HFFc6 (cell line): Measurements from ENCODE around the gene EPHA1. TPM values are rescaled to one million over a fixed set of nuclear protein-coding genes. Genes with fewer than 3 reads are reported as not detected.

ENCODE experiments used
- DNase-seq: peaks from one replicate; pipeline ENCODE4 v3.0.0-alpha.2; 2018
- H3K27ac Mint-ChIP-seq: 2 replicates; pipeline ENCODE4 v1.8.0; 2020; ENCODE audit warnings: mild to moderate bottlenecking, mixed read lengths
- H3K27me3 Mint-ChIP-seq: 2 replicates; pipeline ENCODE4 v1.8.0; 2021; ENCODE audit warnings: mild to moderate bottlenecking, moderate library complexity, mixed read lengths; ENCODE audit not compliant: insufficient read depth
- H3K36me3 Mint-ChIP-seq: 2 replicates; pipeline ENCODE4 v1.8.0; 2021; ENCODE audit warnings: low read depth, mixed read lengths
- H3K4me1 Mint-ChIP-seq: 2 replicates; pipeline ENCODE4 v1.8.0; 2020; ENCODE audit warnings: low read depth, mixed read lengths
- H3K4me3 Mint-ChIP-seq: 2 replicates; pipeline ENCODE4 v1.8.0; 2020; ENCODE audit warnings: mild to moderate bottlenecking, moderate library complexity, mixed read lengths
- H3K9me3 Mint-ChIP-seq: 2 replicates; pipeline ENCODE4 v1.8.0; 2020; ENCODE audit warnings: mild to moderate bottlenecking, mixed read lengths
- total RNA-seq, 6 experiments: library from RNA; stranded (reverse); fragmentation: NEBNext Ultra II Directional; extraction: Animal tissue kit (Norgen Biotek cat#: 25700); gene quantifications; 2 replicates in 1 of 6; 3 replicates in 5 of 6; pipeline ENCODE4 v1.2.3, GENCODE V29; 2021
- TF ChIP-seq, protein P1 (sequence below): fragments of 200-600 bp; sonication (generic); IDR thresholded peaks from 2 replicates; pipeline ENCODE4 v1.5.0; 2021; ENCODE audit warnings: antibody characterized with exemption, mild to moderate bottlenecking

Gene EPHA1
- total RNA-seq, 6 experiments from 2014 or later: not detected

DNA sequence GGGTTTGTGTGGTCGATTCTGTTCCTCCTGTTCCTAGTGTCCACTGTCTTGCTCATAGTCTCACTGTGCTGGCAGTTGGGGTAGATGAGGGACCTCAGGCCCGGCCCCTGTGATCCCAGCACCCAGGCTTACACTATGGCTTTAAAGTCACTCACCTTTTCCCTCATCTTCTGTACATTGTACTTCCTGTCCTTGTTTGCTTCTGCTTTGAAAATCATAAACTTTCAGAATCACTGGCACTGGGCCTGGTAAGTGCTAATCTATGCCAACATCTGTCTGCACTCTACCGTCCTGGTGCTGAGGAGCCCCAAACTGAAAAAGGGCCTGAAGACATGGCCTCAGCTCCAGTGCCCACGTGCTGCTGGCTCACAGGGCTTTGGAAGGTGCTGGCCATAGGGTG lies 28.9 kb upstream of the EPHA1 start:
- Mint-ChIP-seq H3K27me3 (peaks cover 1% of the 10 kb centered on the region), H3K9me3 (no peaks in the 10 kb centered on the region), H3K4me3 (no peak overlapping the region), H3K36me3 (no peaks in the 10 kb centered on the region), H3K4me1 (peaks cover 6% of the 10 kb centered on the region), H3K27ac (no peak overlapping the region)
- TF ChIP-seq, protein P1, sequence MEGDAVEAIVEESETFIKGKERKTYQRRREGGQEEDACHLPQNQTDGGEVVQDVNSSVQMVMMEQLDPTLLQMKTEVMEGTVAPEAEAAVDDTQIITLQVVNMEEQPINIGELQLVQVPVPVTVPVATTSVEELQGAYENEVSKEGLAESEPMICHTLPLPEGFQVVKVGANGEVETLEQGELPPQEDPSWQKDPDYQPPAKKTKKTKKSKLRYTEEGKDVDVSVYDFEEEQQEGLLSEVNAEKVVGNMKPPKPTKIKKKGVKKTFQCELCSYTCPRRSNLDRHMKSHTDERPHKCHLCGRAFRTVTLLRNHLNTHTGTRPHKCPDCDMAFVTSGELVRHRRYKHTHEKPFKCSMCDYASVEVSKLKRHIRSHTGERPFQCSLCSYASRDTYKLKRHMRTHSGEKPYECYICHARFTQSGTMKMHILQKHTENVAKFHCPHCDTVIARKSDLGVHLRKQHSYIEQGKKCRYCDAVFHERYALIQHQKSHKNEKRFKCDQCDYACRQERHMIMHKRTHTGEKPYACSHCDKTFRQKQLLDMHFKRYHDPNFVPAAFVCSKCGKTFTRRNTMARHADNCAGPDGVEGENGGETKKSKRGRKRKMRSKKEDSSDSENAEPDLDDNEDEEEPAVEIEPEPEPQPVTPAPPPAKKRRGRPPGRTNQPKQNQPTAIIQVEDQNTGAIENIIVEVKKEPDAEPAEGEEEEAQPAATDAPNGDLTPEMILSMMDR: no peak
- no peak for DNase-seq

- TF ChIP-seq, protein P1: no peak
- Mint-ChIP-seq H3K27ac (no peak overlapping the region), H3K36me3 (no peaks in the 10 kb centered on the region), H3K4me1 (peaks cover 7% of the 10 kb centered on the region), H3K27me3 (peaks cover 1% of the 10 kb centered on the region), H3K4me3 (no peak overlapping the region), H3K9me3 (no peaks in the 10 kb centered on the region)
- DNase-seq: no peak
These were observed 27.8 kb upstream of the EPHA1 start for GRCh38 chr7:143436325-143436946.

GRCh38 chr7:143435266-143435665 lies 26.6 kb upstream of the EPHA1 start:
- no peak overlapping the region for H3K27ac Mint-ChIP-seq
- no peaks in the 10 kb centered on the region for H3K9me3 Mint-ChIP-seq
- H3K4me3 Mint-ChIP-seq: no peak overlapping the region
- peaks cover 1% of the 10 kb centered on the region for H3K27me3 Mint-ChIP-seq
- no peak for DNase-seq
- TF ChIP-seq, protein P1: no peak
- peaks cover 18% of the 10 kb centered on the region for H3K4me1 Mint-ChIP-seq
- no peaks in the 10 kb centered on the region for H3K36me3 Mint-ChIP-seq

DNA sequence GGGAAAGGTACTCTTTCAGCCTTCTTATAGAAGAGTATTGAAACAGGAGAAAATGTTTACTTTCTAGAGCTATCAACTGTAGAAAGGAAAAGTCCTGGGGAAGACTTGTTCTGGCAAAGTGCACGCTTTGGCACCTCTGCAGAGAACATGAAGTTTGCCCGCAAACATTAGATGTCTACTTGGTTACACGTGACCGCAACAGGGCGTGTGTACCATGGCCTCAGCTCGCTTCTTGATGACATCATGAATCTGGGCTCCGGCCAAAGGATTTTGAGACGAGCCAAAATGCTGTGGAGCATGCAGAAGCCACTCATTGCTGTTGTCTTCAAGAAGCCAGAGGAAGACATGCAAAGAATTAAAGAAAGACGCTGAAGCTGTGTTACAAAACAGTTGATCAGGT lies 26.0 kb upstream of the EPHA1 start:
- Mint-ChIP-seq H3K27me3 (peaks cover 1% of the 10 kb centered on the region), H3K4me3 (no peak overlapping the region), H3K9me3 (no peaks in the 10 kb centered on the region), H3K36me3 (no peaks in the 10 kb centered on the region), H3K4me1 (peaks cover 24% of the 10 kb centered on the region), H3K27ac (no peak overlapping the region)
- DNase-seq: no peak
- TF ChIP-seq, protein P1: no peak

DNA sequence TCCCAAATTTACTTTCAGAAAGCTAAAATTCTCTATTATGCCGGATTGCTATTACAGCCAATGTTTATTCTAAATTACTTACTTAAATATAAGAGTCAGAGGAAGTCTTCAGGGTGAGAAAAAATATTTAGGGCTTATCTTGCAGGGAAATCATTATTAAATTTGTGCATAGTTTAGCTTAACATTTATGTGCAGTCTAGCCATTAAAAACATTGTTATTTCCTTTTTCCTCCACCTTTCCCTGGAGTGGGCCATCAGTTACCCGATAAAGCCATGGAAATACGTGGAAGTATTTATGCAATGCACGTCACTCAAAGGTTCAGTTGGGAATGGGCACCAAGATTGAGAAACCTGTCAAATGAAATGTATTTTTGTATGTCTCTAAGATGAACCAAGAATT lies 25.1 kb upstream of the EPHA1 start:
- Mint-ChIP-seq H3K27ac (no peak overlapping the region), H3K36me3 (no peaks in the 10 kb centered on the region), H3K4me3 (no peak overlapping the region), H3K9me3 (no peaks in the 10 kb centered on the region), H3K27me3 (peaks cover 1% of the 10 kb centered on the region), H3K4me1 (peaks cover 27% of the 10 kb centered on the region)
- no peak for DNase-seq
- TF ChIP-seq, protein P1: no peak

DNA sequence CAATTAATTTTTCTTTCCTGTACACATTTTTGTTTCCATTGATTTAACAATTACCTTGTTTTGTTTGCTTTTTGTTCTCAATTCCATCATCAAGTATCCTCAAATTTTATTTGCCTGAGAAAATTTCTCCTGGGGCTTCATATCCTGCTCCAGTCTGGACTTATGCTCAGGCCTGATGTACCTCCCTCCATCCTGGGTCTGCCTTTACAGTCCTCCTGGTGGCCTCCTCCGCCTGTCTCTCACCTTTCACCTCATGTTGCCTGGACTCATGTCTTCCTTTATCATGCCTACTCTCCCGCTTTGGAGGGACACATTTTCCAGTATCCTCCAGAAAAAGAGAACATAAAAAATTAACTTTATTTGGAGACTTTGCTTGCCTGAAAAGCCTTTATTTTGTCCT lies 22.5 kb upstream of the EPHA1 start:
- Mint-ChIP-seq H3K4me1 (peaks cover 32% of the 10 kb centered on the region), H3K4me3 (peak overlapping the region; percentile 6; the same call in 1 of the 2 replicates), H3K9me3 (no peaks in the 10 kb centered on the region), H3K27me3 (no peaks in the 10 kb centered on the region), H3K36me3 (no peaks in the 10 kb centered on the region), H3K27ac (peak overlapping the region; percentile 66; the same call in 1 of the 2 replicates)
- DNase-seq: no peak
- TF ChIP-seq, protein P1: no peak
